ENCODE results near the gene PIP4P1. TPM values are rescaled to one million over a fixed set of nuclear protein-coding genes. Genes with fewer than 3 reads are reported as not detected.

The PIP4P1 gene
- total and polyA plus RNA-seq, 2 of the 13 experiments (the other 11 are each of a cell fraction or from before 2014, with no cell fraction given) = 33.4 to 47.0 TPM

GRCh38 chr14:20454516-20455354 lies 6.5 kb downstream of the PIP4P1 start, which contains the start of the genes APEX1 and OSGEP (continued):
- 0 out of 2 replicates have a peak, but pooled peaks have one; percentile 44 for TF ChIP-seq ZBTB39 (CRISPR knock-in tag; IDR thresholded peaks at IDR 0.05)
- peak; percentile 52 for TF ChIP-seq TMF1 (CRISPR knock-in tag; IDR thresholded peaks at IDR 0.05; ENCODE audit: low read depth)
- TF ChIP-seq, protein P1, sequence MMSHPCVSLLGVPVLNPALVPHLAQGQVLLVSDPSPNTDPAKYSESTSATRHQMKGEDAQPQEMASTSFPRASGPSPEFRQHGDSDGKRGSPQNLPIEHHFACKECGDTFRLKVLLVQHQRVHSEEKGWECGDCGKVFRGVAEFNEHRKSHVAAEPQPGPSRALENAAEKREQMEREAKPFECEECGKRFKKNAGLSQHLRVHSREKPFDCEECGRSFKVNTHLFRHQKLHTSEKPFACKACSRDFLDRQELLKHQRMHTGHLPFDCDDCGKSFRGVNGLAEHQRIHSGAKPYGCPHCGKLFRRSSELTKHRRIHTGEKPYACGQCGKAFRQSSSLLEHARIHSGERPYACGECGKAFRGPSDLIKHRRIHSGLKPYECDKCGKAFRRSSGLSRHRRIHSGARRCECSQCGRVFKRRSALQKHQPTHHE (CRISPR knock-in tag; IDR thresholded peaks at IDR 0.05; ENCODE audit: borderline replicate concordance) = peak; percentile 87
- no peak for TF ChIP-seq SRF (IDR thresholded peaks at IDR 0.05; ENCODE audit: low read depth, low read length)
- TF ChIP-seq ZNF282 (IDR thresholded peaks at IDR 0.05; ENCODE audit: partially characterized antibody) = no peak
- TF ChIP-seq ISL2 (CRISPR knock-in tag; IDR thresholded peaks at IDR 0.05) = no peak
- TF ChIP-seq, protein P2, sequence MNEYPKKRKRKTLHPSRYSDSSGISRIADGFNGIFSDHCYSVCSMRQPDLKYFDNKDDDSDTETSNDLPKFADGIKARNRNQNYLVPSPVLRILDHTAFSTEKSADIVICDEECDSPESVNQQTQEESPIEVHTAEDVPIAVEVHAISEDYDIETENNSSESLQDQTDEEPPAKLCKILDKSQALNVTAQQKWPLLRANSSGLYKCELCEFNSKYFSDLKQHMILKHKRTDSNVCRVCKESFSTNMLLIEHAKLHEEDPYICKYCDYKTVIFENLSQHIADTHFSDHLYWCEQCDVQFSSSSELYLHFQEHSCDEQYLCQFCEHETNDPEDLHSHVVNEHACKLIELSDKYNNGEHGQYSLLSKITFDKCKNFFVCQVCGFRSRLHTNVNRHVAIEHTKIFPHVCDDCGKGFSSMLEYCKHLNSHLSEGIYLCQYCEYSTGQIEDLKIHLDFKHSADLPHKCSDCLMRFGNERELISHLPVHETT (CRISPR knock-in tag; conservative IDR thresholded peaks at IDR 0.05) = peak; percentile 44; the same call in 1 of the 2 replicates
- TF ChIP-seq MAFK (conservative IDR thresholded peaks at IDR 0.05 in 1 of 2, IDR thresholded peaks at IDR 0.05 in 1 of 2; ENCODE audit: low read length in 2 of 2) = no peak
- TF ChIP-seq GTF2F1 (IDR thresholded peaks at IDR 0.05; ENCODE audit: low read length) = peak; percentile 96
- peak; percentile 58; the same call in 1 of the 2 replicates for TF ChIP-seq ZNF281 (CRISPR knock-in tag; IDR thresholded peaks at IDR 0.05; ENCODE audit: borderline replicate concordance)
- TF ChIP-seq ZNF546 (CRISPR knock-in tag; conservative IDR thresholded peaks at IDR 0.05) = peak; percentile 61
- TF ChIP-seq ZFP41 (CRISPR knock-in tag; IDR thresholded peaks at IDR 0.05; ENCODE audit: borderline replicate concordance) = peak; percentile 20; the same call in 1 of the 2 replicates
- TF ChIP-seq RERE (CRISPR knock-in tag; IDR thresholded peaks at IDR 0.05; ENCODE audit: low read depth) = 0 out of 2 replicates have a peak, but pooled peaks have one; percentile 32
- TF ChIP-seq ZNF10 (CRISPR knock-in tag; IDR thresholded peaks at IDR 0.05; ENCODE audit: borderline replicate concordance, low read depth) = no peak
- no peak for TF ChIP-seq NCOA1 (CRISPR knock-in tag; IDR thresholded peaks at IDR 0.05)
